GM12872 (cell line): ENCODE data around the gene TDRD3.
A peak's percentile ranks its signal among the peaks of the same experiment; 100 is the strongest.

Source experiments
- TF ChIP-seq, protein P1 (sequence below): IDR thresholded peaks from 3 replicates; pipeline ENCODE4 v1.5.1; 2011; ENCODE audit warnings: low read depth, mild to moderate bottlenecking, low read length, moderate library complexity; ENCODE audit not compliant: insufficient read depth

TDRD3 gene

DNA sequence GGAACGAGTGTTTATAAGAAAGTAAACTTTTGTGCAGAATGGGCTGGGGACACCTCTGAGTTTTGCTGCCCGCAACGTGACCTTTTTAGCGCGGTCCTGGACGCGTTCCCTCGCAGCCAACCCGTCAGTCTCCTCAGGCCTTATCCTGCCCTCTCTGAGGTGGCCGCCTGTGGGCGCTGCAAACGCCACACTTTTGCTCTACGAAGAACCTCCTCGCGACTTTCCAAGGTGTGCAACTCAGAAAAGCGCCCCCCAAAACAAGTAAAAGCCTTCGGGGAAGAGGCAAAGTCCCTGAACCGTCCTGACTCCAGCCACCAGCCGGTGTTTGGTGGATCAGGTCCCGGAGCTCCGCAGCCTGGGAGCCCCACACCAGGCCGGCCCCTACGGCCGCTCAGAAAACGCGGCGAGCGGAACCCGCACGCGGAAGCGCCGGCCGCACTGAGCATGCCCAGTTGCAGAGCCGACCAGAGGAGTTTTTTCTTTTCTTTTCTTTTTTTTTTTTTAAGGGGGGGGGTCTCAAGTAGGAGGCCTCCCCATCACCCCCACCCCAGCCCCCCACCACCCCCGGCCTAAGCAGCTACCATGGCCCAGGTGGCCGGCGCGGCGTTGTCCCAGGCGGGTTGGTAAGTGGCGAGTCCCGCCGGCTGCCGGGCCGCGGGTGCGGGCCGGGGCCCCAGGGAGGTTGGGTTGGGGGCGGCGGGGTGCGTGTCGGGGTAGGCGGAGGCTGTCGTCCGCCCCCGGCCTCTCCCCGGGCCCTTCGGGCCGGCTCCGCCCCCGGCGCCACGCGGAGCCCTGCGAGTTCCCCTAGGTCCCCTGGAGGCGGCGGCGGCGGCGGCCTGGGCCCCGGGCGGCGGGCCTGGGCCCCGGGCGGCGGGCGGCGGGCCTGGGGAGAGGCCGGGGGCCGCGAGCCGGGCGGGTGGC lies at the start of gene TDRD3:
TDRD3 (plus strand) TSS at position 438 of the 921 bp plus-strand sequence; CDS start at position 583, 145 bp downstream.
- TF ChIP-seq, protein P1, sequence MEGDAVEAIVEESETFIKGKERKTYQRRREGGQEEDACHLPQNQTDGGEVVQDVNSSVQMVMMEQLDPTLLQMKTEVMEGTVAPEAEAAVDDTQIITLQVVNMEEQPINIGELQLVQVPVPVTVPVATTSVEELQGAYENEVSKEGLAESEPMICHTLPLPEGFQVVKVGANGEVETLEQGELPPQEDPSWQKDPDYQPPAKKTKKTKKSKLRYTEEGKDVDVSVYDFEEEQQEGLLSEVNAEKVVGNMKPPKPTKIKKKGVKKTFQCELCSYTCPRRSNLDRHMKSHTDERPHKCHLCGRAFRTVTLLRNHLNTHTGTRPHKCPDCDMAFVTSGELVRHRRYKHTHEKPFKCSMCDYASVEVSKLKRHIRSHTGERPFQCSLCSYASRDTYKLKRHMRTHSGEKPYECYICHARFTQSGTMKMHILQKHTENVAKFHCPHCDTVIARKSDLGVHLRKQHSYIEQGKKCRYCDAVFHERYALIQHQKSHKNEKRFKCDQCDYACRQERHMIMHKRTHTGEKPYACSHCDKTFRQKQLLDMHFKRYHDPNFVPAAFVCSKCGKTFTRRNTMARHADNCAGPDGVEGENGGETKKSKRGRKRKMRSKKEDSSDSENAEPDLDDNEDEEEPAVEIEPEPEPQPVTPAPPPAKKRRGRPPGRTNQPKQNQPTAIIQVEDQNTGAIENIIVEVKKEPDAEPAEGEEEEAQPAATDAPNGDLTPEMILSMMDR = peak; percentile 92

DNA sequence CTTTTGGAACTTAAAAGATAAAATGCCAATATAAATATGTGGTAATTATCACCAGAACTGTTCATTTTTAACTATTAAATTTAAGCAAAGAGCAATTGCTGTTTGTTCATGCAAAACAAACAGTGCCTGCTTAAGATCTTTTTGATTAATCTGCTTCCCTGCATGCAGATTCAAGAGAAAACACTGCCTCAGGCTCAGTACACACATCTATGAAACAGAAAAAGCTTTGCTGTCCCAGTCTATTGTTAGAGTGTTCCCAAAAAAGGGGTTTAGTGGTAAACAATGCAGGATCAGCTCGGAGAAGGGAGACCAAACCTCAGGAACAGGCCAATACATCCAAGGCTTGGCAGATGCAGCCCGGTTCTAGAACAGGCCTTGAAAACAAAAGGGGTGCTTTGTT lies 49.3 kb upstream of the TDRD3 start:
- TF ChIP-seq, protein P1 = no peak

DNA sequence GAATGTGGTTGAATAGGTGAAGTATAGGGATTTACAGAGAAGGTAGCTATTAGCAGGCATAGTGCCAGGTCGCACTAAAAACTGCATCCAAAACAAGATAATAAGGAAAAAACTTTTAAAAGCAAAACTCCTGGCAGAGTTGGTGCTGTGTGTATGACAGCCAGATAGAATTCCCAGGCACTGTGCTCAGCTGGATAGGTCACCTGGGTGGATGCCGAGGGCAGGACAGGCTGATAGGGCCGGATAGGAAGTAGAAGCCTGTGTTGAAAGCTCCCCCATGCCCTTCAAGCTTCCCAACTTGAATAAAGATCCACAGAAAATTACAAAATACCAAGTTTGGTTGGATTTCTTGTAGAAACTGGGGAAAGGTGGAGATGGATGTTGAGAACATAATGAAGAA lies 48.9 kb upstream of the TDRD3 start:
- TF ChIP-seq, protein P1 = no peak

DNA sequence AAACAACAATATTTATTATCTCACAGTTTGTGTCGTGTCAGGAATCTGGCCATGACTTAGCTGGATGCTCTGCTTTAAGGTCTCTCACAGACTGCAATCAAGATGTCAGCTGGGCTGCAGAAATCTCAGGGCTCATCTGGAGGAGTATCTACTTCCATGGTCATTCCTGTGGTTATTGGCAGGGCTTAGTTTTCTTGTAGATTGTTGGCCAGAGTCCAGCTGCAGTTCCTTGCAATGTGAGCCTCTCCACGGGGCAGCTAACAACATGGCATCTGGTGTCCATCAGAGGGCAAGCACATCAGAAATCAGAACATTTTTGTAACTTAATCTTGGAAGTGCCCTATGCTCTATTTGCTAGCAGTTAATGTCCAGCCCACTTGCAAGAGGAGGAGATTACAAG lies 45.7 kb upstream of the TDRD3 start:
- TF ChIP-seq, protein P1 = no peak

DNA sequence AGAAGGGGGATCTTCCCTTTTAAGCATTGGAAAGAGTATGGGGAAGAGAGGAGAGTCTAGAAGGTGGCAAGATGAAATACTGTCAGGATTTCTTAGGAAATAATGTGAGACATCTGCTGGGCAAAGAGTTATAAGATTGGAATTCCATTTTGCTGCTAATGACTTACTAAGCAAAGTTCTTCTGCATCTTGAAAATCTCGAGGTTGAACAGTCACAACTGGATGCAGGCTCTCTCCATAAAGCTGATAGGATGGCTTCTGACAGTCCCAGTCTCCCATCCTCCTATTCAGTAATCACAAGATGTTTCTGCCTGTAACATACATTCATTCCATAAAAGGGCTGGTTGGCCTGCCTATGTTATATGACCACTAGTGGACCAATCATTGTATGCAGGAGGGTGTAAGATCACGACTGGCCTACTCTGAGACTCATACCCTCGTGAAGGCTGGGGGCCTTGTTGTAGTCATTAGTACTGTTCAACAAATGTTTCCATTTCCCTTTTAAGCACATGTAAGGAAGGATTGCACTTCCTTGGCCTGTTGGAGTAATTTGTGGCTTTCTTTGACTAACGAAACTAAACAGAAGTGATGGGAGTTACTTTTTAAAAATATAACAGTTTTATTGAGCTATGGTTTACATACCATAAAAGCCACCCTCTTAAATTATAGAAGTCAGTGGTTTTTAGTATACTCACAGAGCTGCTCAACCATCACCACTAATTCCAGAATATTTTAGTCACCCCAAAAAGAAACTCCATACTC lies 45.0 kb upstream of the TDRD3 start:
- TF ChIP-seq, protein P1 = no peak

DNA sequence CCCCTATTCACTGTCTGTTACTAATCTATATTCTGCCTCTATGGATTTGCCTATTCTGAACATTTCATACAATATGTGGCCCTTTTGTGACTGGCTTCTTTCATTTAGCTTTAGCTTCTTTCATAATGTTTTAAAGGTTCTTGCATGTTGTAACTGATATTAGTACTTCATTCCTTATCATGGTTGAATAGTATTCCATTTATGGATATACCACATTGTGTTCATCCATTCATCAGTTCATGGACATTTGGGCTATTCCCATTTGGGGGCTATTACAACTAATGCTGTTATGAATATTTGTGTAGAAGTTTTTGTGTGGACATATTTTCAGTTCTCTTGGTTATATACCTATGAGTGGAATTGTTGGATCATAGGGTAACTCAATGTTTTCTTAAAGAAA lies 44.4 kb upstream of the TDRD3 start:
- TF ChIP-seq, protein P1 = no peak

DNA sequence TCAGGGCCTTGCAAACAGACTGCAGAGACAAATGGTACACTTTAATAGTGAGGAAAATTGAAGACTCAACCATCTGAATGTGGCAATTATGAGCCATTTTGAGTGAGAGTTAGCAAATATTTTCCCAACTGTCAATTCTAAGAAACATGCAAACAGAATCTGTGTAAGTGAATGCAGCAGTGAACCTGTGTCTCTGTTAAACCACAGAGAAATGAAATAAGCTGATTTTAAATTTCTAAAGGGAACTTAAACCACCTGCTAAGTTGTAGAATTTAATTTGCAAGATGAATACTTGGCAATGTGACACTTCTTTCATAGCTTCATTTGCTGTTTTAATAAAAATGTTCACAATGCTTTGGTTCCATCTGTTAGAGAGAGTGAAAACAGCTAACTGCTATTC lies 42.0 kb upstream of the TDRD3 start:
- TF ChIP-seq, protein P1 = no peak
